Psoas muscle (tissue), 8 donors: ENCODE results near the gene TJP3. TPM values are rescaled to one million over a fixed set of nuclear protein-coding genes. Genes with fewer than 3 reads are reported as not detected.

Experiments used
- ATAC-seq, 4 donors: fragments of 200-7000 bp; cut with Tn5 transposase; one replicate each; pipeline ENCODE4 v1.9.1; 2020; ENCODE audit warnings: moderate library complexity in 3 of 4, mild to moderate bottlenecking in 2 of 4
- DNase-seq, 2 donors: peaks; one replicate each; pipeline ENCODE4 v3.0.0-alpha.2; 2020
- H3K27ac ChIP-seq: fragments of 200-600 bp; one replicate; pipeline ENCODE4 v1.8.0; 2022
- H3K27me3 ChIP-seq, 3 donors: fragments of 200-600 bp in 1 of 3; one replicate each; pipeline versions ENCODE4 v1.6.1 to v1.8.0; 2013 to 2022; ENCODE audit warnings: low read length in 2 of 3, mild to moderate bottlenecking in 2 of 3, moderate library complexity in 1 of 3; ENCODE audit not compliant: insufficient read depth in 3 of 3
- H3K36me3 ChIP-seq, 2 donors: fragments of 200-600 bp in 1 of 2; one replicate each; pipeline versions ENCODE4 v1.6.1 to v1.8.0; 2013 to 2022; ENCODE audit warnings: low read depth in 1 of 2, mild to moderate bottlenecking in 1 of 2, moderate library complexity in 1 of 2; ENCODE audit not compliant: insufficient read depth in 1 of 2
- H3K4me1 ChIP-seq: fragments of 200-600 bp; one replicate; pipeline ENCODE4 v1.8.0; 2022
- H3K4me3 ChIP-seq: fragments of 200-600 bp; one replicate; pipeline ENCODE4 v1.8.0; 2022; ENCODE audit warnings: mild to moderate bottlenecking
- H3K9me3 ChIP-seq: fragments of 200-600 bp; one replicate; pipeline ENCODE4 v1.8.0; 2022
- CTCF ChIP-seq: fragments of 200-600 bp; IDR thresholded peaks from one replicate; pipeline ENCODE4 v1.8.0; 2022; ENCODE audit warnings: antibody characterized with exemption
- WGBS, 3 donors: extraction: QIAGEN DNeasy Blood & Tissue Kit; methylation state at CpG; one replicate each; pipeline versions ENCODE4 v1.1.6 to v1.1.7; 2013; 5-methylcytosine and 5-hydroxymethylcytosine counted together
- intact Hi-C, 2 donors: fragments of 100-400 bp; cut with DNase I; formaldehyde crosslinking; loops; one replicate each; pipeline versions ENCODE4 v1.11.0 to v1.14.2; 2022
- polyA plus RNA-seq, 3 donors: library from polyadenylated mRNA; stranded (reverse); fragments of 200-250 nt; gene quantifications; one replicate each; pipeline ENCODE4 v1.2.3, GENCODE V29; 2013
- total RNA-seq, 4 donors: library from RNA; stranded (reverse); fragmentation: NEBNext Ultra II Directional in 2 of 4; extraction: Animal tissue kit (Norgen Biotek cat#: 25700) in 2 of 4; gene quantifications; one replicate each; pipeline versions ENCODE4 v1.2.1 to v1.2.4, GENCODE V29; 2021 to 2023
- donor health status: healthy with polysubstance abuse.
- donor health status: DM: no; HTN: no; CAD: no; lungs with moderate emphysema.
- donor health status: Bipolar disorder and iron deficiency.
- donor health status: healthy.
- donor health status: DM: yes; HTN: yes; CAD: no.
- donor health status: DM: no; HTN: no; CAD: no.
- donor health status: DM: no; HTN: no; CAD: no.
- donor health status: DM: yes; HTN: yes; CAD: no.

TJP3 gene
- total and polyA plus RNA-seq, 7 donors = 0.21 to 2.7 (median 0.48) TPM; not detected in 1

- Histone ChIP-seq H3K9me3 (no peaks in the 10 kb centered on the region), H3K4me3 (no peak overlapping the region), H3K4me1 (no peaks in the 10 kb centered on the region), H3K27ac (no peak overlapping the region), H3K36me3 (no peaks in the 10 kb centered on the region), H3K27me3 (peaks cover 0 to 8% (median 0%) of the 10 kb centered on the region in 3 donors)
- ATAC-seq = no peak
- 74 to 81% (median 78%) methylated on average over 32 of the region's 32 CpGs for WGBS, 3 donors
- no peak for TF ChIP-seq CTCF
- no peak for DNase-seq
- intact Hi-C loops = no loop called here
Observed at GRCh38 chr19:3738477-3739220, 30.5 kb downstream of the TJP3 start.

GRCh38 chr19:3740431-3740830, 32.2 kb downstream of the TJP3 start:
- Histone ChIP-seq H3K36me3 (no peaks in the 10 kb centered on the region), H3K27ac (no peak overlapping the region), H3K27me3 (no peaks in the 10 kb centered on the region), H3K4me1 (no peaks in the 10 kb centered on the region), H3K4me3 (no peak overlapping the region), H3K9me3 (no peaks in the 10 kb centered on the region)
- intact Hi-C loops = no loop called here
- 84 to 88% (median 85%) methylated on average over 24 of the region's 24 CpGs for WGBS, 3 donors
- no peak for TF ChIP-seq CTCF
- ATAC-seq (no peak), DNase-seq (no peak)

GRCh38 chr19:3743486-3743885, 35.3 kb downstream of the TJP3 start:
- Histone ChIP-seq H3K9me3 (no peaks in the 10 kb centered on the region), H3K36me3 (no peaks in the 10 kb centered on the region), H3K27ac (no peak overlapping the region), H3K4me3 (no peak overlapping the region), H3K4me1 (no peaks in the 10 kb centered on the region), H3K27me3 (peaks cover 0 to 7% (median 0%) of the 10 kb centered on the region in 3 donors)
- ATAC-seq (no peak), DNase-seq (no peak)
- WGBS, 3 donors = 91 to 95% (median 94%) methylated on average over 2 of the region's 2 CpGs
- TF ChIP-seq CTCF = no peak
- intact Hi-C loops = no loop called here

GRCh38 chr19:3745363-3746045, 37.3 kb downstream of the TJP3 start:
- 56 to 66% (median 62%) methylated on average over 8 of the region's 8 CpGs for WGBS, 3 donors
- intact Hi-C loops = no loop called here

More at GRCh38 chr19:3745363-3746045, 37.3 kb downstream of the TJP3 start:
- no peak for TF ChIP-seq CTCF
- ATAC-seq = no peak
- DNase-seq = no peak
- Histone ChIP-seq H3K27ac (no peak overlapping the region), H3K4me3 (no peak overlapping the region), H3K36me3 (peaks cover 3 to 15% of the 10 kb centered on the region in 2 donors), H3K27me3 (peaks cover 0 to 7% (median 0%) of the 10 kb centered on the region in 3 donors), H3K9me3 (no peaks in the 10 kb centered on the region), H3K4me1 (no peaks in the 10 kb centered on the region)
